ENCODE results near the gene GARNL3. TPM values are rescaled to one million over a fixed set of nuclear protein-coding genes. Genes with fewer than 3 reads are reported as not detected.
A peak's percentile ranks its signal among the peaks of the same experiment; 100 is the strongest.

GARNL3 gene
- total RNA-seq, 1 donor from 2014 or later, result 5.4 TPM

DNA sequence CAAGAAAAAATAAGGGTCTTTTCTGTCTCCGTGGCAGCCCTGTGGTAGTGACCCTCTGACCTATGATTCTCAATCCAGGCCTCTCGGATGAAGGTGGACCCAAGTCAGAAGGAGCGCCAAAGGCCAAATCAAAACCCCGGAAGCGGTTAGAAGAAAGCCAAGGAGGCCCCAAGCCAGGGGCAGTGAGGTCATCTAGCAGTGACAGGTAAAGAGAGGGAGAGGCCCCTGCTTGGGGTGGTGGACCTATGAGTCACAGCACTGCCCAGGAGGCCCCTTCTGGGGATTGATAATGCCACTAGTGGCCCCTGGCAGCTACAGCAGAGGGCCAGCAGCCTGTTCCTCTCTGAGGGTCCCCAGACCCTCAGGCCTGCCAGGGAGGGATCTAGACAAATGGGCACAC, 126.0 kb downstream of the GARNL3 start:
- FAIRE-seq (no peak), DNase-seq (ENCODE audit: low read depth) (no peak)
- Mint-ChIP-seq H3K27ac (ENCODE audit: unreplicated experiment) (peak overlapping the region; percentile 50), H3K9me3 (ENCODE audit: unreplicated experiment) (no peaks in the 10 kb centered on the region), H3K27me3 (ENCODE audit: low read depth, unreplicated experiment) (peaks cover 3% of the 10 kb centered on the region), H3K4me1 (ENCODE audit: low read depth, unreplicated experiment) (peaks cover 25% of the 10 kb centered on the region), H3K4me3 (ENCODE audit: unreplicated experiment) (peak overlapping the region; percentile 62), H3K36me3 (ENCODE audit: low read depth, unreplicated experiment) (peaks cover 1% of the 10 kb centered on the region)
- no peaks in the 10 kb centered on the region for H3K9me3 ChIP-seq (ENCODE audit: insufficient read depth, low read depth, low read length)
- H3K4me2 ChIP-seq (ENCODE audit: low read length), result no peak overlapping the region
- peaks cover 5% of the 10 kb centered on the region for H4K20me1 ChIP-seq (ENCODE audit: insufficient read depth, low read length)
- peaks cover 34% of the 10 kb centered on the region for H3K27me3 ChIP-seq (ENCODE audit: insufficient read depth, low read length)
- no peak overlapping the region for H3K27ac ChIP-seq (ENCODE audit: low read depth, low read length)
- H3K4me1 ChIP-seq (ENCODE audit: insufficient read depth, low read length), result peaks cover 19% of the 10 kb centered on the region
- no peaks in the 10 kb centered on the region for H3K79me2 ChIP-seq (ENCODE audit: insufficient read depth, low read length)
- no peak overlapping the region for H3K4me3 ChIP-seq (ENCODE audit: insufficient read depth, low read depth, low read length)
- no peak overlapping the region for H3K9ac ChIP-seq (ENCODE audit: low read length)
- H2AFZ ChIP-seq (ENCODE audit: low read depth, low read length), result no peak overlapping the region
- TF ChIP-seq EZH2 (IDR thresholded peaks at IDR 0.05; ENCODE audit: insufficient read depth, low read length), result no peak
- TF ChIP-seq, protein P1, sequence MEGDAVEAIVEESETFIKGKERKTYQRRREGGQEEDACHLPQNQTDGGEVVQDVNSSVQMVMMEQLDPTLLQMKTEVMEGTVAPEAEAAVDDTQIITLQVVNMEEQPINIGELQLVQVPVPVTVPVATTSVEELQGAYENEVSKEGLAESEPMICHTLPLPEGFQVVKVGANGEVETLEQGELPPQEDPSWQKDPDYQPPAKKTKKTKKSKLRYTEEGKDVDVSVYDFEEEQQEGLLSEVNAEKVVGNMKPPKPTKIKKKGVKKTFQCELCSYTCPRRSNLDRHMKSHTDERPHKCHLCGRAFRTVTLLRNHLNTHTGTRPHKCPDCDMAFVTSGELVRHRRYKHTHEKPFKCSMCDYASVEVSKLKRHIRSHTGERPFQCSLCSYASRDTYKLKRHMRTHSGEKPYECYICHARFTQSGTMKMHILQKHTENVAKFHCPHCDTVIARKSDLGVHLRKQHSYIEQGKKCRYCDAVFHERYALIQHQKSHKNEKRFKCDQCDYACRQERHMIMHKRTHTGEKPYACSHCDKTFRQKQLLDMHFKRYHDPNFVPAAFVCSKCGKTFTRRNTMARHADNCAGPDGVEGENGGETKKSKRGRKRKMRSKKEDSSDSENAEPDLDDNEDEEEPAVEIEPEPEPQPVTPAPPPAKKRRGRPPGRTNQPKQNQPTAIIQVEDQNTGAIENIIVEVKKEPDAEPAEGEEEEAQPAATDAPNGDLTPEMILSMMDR (IDR thresholded peaks at IDR 0.05; ENCODE audit: insufficient read depth, low read depth, low read length), result no peak
- H3K36me3 ChIP-seq (ENCODE audit: insufficient read depth, low read length), result no peaks in the 10 kb centered on the region

DNA sequence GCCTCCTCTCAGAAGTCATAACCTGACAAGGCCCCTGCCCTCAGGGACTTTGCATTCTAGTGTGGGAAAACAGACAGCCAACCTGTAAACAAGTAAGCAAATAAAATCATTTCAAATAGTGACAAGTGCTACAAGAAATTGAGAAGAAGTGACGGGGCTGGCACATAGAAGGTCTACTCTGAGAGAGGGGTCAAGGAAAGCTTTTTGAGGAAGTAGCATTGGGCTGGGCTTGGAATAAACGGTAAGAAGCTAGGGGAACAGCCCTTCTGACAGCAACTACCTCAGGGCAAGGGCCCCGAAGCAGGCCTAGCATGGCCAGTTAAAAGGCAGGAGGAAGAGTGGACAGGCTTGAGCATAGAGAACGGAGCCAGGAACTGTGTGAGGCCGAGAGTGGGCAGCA, 127.6 kb downstream of the GARNL3 start:
- Mint-ChIP-seq H3K27ac (ENCODE audit: unreplicated experiment) (no peak overlapping the region), H3K4me1 (ENCODE audit: low read depth, unreplicated experiment) (peaks cover 24% of the 10 kb centered on the region)

DNA sequence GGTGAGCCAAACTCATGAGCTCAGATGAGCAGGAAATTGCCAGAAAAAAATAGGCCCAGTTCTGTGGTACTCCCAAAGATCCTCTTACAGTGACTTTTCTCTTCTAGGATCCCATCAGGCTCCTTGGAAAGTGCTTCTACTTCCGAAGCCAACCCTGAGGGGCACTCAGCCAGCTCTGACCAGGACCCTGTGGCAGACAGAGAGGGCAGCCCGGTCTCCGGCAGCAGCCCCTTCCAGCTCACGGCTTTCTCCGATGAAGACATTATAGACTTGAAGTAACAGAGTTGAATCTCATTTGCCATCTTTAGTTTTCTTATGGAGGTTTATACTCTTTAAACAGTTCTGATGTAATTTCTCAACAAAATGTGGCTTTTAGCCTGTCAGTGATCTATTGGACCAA, 128.4 kb downstream of the GARNL3 start:
- H3K27ac ChIP-seq (ENCODE audit: low read depth, low read length), result no peak overlapping the region
- peaks cover 22% of the 10 kb centered on the region for H3K4me1 ChIP-seq (ENCODE audit: insufficient read depth, low read length)
- peaks cover 2% of the 10 kb centered on the region for H3K79me2 ChIP-seq (ENCODE audit: insufficient read depth, low read length)
- H3K27me3 ChIP-seq (ENCODE audit: insufficient read depth, low read length), result peaks cover 30% of the 10 kb centered on the region
- DNase-seq (ENCODE audit: low read depth) (no peak), FAIRE-seq (no peak)
- H4K20me1 ChIP-seq (ENCODE audit: insufficient read depth, low read length), result peaks cover 2% of the 10 kb centered on the region
- Mint-ChIP-seq H3K4me1 (ENCODE audit: low read depth, unreplicated experiment) (peaks cover 24% of the 10 kb centered on the region), H3K27ac (ENCODE audit: unreplicated experiment) (no peak overlapping the region), H3K4me3 (ENCODE audit: unreplicated experiment) (no peak overlapping the region), H3K27me3 (ENCODE audit: low read depth, unreplicated experiment) (peaks cover 2% of the 10 kb centered on the region), H3K9me3 (ENCODE audit: unreplicated experiment) (no peaks in the 10 kb centered on the region), H3K36me3 (ENCODE audit: low read depth, unreplicated experiment) (no peaks in the 10 kb centered on the region)
- H3K9ac ChIP-seq (ENCODE audit: low read length), result no peak overlapping the region
- H3K4me3 ChIP-seq (ENCODE audit: insufficient read depth, low read depth, low read length), result no peak overlapping the region
- TF ChIP-seq EZH2 (IDR thresholded peaks at IDR 0.05; ENCODE audit: insufficient read depth, low read length), result no peak
- TF ChIP-seq, protein P1 (IDR thresholded peaks at IDR 0.05; ENCODE audit: insufficient read depth, low read depth, low read length), result no peak
- no peaks in the 10 kb centered on the region for H3K9me3 ChIP-seq (ENCODE audit: insufficient read depth, low read depth, low read length)
- no peaks in the 10 kb centered on the region for H3K36me3 ChIP-seq (ENCODE audit: insufficient read depth, low read length)
- no peak overlapping the region for H2AFZ ChIP-seq (ENCODE audit: low read depth, low read length)
- no peak overlapping the region for H3K4me2 ChIP-seq (ENCODE audit: low read length)

More for the DNA sequence above, 127.6 kb downstream of the GARNL3 start:
- no peaks in the 10 kb centered on the region for H3K36me3 ChIP-seq (ENCODE audit: insufficient read depth, low read length)
- H3K27me3 ChIP-seq (ENCODE audit: insufficient read depth, low read length), result peaks cover 30% of the 10 kb centered on the region
- peaks cover 5% of the 10 kb centered on the region for H4K20me1 ChIP-seq (ENCODE audit: insufficient read depth, low read length)
- H3K4me1 ChIP-seq (ENCODE audit: insufficient read depth, low read length), result peaks cover 23% of the 10 kb centered on the region
- no peak overlapping the region for H3K27ac ChIP-seq (ENCODE audit: low read depth, low read length)
- H3K9me3 ChIP-seq (ENCODE audit: insufficient read depth, low read depth, low read length), result no peaks in the 10 kb centered on the region
- no peak overlapping the region for H3K9ac ChIP-seq (ENCODE audit: low read length)
- FAIRE-seq (no peak), DNase-seq (ENCODE audit: low read depth) (no peak)
- Mint-ChIP-seq H3K27me3 (ENCODE audit: low read depth, unreplicated experiment) (peaks cover 2% of the 10 kb centered on the region), H3K4me3 (ENCODE audit: unreplicated experiment) (no peak overlapping the region), H3K9me3 (ENCODE audit: unreplicated experiment) (no peaks in the 10 kb centered on the region), H3K36me3 (ENCODE audit: low read depth, unreplicated experiment) (no peaks in the 10 kb centered on the region)
- TF ChIP-seq EZH2 (IDR thresholded peaks at IDR 0.05; ENCODE audit: insufficient read depth, low read length), result no peak
- TF ChIP-seq, protein P1 (IDR thresholded peaks at IDR 0.05; ENCODE audit: insufficient read depth, low read depth, low read length), result no peak
- no peak overlapping the region for H3K4me3 ChIP-seq (ENCODE audit: insufficient read depth, low read depth, low read length)
- H3K79me2 ChIP-seq (ENCODE audit: insufficient read depth, low read length), result no peaks in the 10 kb centered on the region
- no peak overlapping the region for H2AFZ ChIP-seq (ENCODE audit: low read depth, low read length)
- H3K4me2 ChIP-seq (ENCODE audit: low read length), result no peak overlapping the region

Data from astrocyte (in vitro differentiated cells and primary cell).